Fibroblast of skin of right biceps (primary cell): ENCODE data around the gene MLLT10.

Experiments used
- DNase-seq: peaks from one replicate; pipeline ENCODE4 v3.0.0-alpha.2; 2013

Gene MLLT10

DNA sequence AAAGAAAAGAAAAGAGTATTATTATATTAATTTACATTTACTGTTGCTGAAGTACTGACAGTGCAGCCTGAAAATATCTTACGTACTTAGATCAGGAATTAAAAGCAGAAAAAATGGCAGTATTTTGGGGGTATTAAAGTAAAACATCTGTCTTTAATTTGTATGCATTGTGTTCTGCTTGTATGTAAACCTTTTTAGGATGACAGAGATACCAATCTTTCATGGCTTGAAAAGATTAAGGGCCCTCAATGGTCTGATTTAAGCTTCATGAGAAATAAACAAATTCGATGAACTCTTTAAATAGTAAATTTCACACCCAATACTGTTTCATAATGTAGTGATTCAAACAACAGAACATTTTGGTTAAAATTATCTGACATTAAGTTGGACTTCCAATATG is 116.3 kb downstream of the MLLT10 start:
- DNase-seq: no peak

- no peak for DNase-seq
These were observed 121.2 kb downstream of the MLLT10 start for GRCh38 chr10:21655236-21655635.

- no peak for DNase-seq
These were observed 121.7 kb downstream of the MLLT10 start for GRCh38 chr10:21655687-21656086.

GRCh38 chr10:21661087-21661486 is 127.1 kb downstream of the MLLT10 start:
- no peak for DNase-seq

DNA sequence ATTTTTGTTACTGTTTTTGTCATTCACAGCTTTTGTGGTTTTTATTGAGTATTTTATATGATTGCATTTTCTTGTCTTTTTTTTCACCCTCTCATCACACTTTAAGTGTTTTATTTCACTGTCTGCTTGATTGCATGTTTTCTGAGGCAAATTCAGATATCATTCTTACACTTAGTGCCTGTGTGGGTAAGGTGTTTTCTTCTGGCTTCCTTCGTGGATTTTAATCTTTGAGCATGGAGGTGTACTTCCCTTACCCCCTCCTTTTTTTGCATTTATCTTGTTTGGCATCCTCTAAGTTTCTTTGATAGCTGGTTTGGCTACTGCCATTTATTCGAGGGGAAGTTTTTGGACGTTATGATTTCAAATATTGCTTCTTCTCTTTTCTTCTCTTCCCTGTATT is 127.9 kb downstream of the MLLT10 start:
- no peak for DNase-seq

GRCh38 chr10:21662635-21663034 is 128.6 kb downstream of the MLLT10 start:
- no peak for DNase-seq

DNA sequence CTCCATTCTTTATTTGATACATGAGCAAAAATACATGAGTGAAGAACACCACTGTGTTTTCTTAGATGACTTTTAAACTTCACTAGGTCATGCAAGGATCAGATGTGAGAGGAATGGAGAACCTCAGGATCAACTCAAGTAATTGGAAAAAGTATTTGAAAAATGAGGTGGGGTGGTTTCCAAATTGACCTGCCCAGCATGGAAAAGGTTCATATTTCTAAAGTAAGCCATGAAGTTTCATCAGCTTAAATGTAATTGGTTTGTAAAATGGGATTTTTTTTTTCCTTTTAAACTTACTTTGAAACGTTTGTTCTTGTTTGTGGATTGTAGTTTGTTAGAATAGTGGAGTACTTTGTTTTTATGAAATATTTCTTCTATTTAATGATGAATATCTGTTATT is 134.8 kb downstream of the MLLT10 start:
- peak; percentile 35 for DNase-seq

DNA sequence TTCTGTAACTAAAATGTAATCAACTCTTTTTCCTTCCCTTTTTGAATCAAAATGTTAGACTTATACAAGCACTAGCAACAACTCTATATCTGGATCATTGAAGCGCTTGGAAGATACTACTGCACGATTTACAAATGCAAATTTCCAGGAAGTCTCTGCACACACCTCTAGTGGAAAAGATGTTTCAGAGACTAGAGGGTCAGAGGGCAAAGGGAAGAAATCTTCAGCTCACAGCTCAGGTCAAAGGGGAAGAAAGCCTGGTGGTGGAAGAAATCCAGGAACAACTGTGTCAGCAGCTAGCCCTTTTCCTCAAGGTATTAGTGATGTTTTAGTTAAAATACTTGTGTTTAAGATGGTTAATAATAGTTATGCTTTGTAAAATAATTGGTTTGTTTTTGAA is 136.4 kb downstream of the MLLT10 start:
- no peak for DNase-seq

DNA sequence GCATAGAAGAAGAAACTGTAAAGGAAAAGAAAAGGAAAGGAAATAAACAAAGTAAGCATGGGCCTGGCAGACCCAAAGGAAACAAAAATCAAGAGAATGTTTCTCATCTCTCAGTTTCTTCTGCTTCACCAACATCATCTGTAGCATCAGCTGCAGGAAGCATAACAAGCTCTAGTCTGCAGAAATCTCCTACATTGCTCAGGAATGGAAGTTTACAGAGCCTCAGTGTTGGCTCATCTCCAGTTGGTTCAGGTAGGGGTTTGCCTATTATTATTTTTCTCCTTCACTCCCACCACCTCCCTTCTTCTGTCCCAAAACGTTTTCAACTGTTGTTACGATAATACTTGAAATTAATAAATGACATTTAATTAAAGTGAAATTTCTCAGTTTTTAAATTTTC is 139.6 kb downstream of the MLLT10 start:
- no peak for DNase-seq

DNA sequence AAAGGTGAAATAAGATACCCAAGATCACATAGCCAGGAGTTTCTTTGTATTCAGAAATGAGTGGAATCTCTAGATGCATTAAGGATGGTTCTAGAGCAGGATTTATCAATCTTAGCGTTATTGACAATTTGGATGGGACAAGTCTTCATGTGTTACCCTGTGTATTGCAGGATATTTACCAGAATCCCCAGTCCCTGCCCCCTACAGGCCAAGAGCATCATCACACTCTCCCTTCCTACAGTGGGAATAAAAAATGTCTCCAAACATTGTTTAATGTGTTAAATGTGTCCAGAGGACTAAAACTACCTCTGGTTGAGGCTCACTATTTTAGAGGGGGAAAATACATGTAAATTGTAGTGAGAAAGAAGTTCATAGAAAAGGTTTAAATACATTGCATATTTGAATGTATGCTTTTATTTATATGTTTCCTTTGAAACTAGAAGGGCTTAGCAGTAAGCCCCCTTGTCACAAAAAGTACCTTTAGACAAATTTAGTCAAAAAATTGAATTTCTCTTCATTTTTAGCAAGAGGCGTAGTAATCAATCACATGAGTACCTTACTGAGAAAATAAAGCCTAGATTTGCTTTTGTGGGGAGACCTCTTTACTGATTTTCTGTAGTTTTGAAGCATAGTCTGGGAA is 141.2 kb downstream of the MLLT10 start:
- peak; percentile 24 for DNase-seq

- no peak for DNase-seq
These were observed 143.5 kb downstream of the MLLT10 start for GRCh38 chr10:21677551-21677950.

DNA sequence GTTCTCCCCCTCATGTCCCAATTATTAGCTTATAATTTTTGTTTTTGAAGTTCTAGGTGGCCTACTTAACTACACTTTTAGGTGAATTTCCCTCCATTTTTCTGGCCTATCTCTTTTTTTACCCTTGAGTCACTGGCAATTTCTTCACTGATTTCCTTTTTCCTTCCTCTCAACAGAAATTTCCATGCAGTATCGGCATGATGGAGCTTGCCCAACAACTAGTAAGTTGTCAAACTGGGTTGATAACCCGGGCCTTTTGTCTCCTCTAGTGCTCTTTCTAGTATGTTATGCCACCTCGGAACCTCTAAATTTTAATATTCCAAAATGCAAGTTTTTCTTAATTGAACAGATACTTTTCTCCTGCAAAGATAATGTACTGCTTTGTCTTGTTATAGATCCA is 147.1 kb downstream of the MLLT10 start:
- no peak for DNase-seq

DNA sequence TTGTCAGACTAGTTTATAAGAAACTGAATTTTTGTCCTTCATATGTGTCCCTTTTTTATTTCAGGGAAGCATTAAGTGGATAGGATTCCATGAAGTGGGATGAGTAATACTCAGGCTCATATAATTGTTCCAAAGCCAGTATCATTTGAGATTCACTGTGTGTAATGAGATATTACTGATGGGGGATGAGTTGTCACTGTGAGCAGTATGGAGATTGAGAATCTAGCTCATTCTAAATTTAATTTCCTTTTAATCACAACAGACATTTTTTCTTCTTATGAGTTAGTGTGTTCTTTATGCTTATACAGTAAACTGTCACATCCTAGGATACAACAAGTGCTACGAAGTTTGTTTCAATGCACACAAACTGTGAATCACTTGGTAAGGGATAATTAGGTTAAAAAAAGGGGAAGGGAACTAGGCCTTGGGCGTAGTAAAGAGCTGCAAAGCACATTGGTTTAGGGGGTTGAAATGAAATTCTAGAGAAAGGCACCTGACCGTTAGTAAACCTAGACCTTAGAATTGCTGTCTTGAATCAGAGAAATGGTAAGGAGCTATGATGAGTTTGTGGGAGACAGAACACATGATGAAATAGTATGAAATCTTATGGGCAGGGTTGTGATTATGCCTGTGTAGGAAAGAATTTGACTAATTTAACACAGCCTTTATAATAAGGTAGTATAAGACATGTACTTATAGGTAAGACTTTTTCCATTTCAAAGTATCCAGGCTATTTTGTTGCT is 153.4 kb downstream of the MLLT10 start:
- DNase-seq: peak; percentile 65

- no peak for DNase-seq
These were observed 153.9 kb downstream of the MLLT10 start for GRCh38 chr10:21688009-21688332.

DNA sequence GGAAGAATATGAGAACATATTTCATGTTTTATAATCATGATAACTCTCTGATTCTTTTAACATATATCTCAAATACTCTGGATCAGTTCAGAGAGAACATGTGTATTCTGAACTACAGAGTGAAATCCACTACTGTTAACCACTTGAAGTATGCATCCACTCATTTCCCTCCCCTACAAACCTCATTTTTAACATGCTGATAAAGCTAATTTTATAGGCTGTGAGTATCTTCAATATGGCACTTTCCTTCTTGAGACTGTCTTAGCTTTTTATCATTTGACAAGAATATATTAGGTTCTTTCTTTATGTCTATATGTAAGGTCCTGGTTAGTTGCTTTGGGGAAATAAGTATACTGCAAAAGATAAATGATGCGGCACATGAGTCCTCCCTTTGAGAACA is 154.8 kb downstream of the MLLT10 start:
- no peak for DNase-seq

DNA sequence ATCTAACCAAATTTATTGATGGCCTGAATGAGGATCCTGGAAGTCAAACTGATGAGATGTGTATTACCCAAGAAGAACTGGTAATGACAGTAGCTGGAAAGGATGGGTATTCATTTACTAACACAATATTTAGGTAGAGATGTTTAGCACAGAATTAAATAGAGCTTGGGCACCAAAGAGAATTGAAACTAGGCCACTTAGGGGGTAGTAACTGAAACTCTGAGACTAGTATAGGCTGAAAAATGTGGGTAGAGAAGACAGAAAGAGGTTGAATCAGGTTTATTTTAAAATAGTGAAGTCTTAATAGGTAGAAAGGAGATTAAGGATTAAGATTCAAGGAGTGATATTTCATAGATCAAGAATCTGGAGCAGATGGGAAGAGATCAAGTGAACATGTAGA is 155.8 kb downstream of the MLLT10 start:
- no peak for DNase-seq

DNA sequence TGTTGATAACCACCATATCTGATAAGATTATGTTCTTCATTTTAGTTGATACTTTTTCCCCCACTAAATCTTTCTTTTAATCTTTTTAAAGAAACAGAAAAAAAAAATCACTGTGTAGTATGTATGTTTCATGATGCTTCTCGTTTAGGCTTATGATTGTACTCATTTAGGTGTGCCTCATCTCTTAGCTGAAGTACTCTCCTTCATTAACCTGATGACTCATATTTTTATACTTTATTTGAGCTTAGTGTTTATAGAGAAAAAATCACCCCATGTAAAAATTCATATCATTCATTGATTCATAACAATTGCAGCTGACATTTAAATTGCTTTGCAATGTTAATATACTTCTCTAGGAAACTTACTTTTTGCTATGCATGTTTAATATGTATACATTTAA is 158.9 kb downstream of the MLLT10 start:
- DNase-seq: no peak

DNA sequence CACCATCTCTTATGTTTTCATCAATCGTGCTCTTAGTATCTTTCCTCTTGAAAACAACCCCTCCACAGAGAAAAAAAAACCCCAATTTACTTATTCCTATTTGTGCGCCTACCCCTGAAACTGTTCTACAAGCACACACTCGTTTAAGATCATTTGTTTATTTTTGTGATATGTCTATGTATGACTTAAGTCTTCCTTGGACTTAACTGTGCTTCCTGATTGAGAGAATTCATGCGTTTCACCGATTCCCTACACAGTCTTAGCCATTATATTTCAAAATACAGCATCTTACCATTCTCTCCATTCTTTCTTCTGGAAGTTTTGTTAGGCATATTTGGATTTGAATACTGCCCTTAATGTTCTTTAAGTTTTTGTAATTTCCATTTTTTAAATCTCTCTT is 159.4 kb downstream of the MLLT10 start:
- no peak for DNase-seq

GRCh38 chr10:21694631-21695030 is 160.6 kb downstream of the MLLT10 start:
- peak; percentile 58 for DNase-seq

DNA sequence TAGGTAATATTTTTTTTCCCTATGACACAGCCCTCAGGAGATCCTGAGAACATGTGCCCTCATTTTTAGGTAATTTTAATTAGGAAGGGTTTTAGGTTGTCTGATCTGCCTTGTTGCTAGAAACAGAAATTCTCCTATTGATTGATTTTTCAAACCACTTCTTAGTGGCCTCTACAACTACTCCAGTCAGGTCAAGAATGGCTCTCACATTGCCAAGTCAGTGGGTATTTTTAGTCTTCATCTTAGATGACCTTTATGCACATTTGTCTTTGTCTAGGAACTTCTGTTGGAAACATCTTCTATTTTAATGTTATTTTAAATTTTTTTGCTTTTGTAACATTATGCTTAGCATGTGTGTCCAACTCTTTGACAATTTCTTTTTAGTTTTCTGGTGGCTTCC is 162.3 kb downstream of the MLLT10 start:
- no peak for DNase-seq

- no peak for DNase-seq
These were observed 165.5 kb downstream of the MLLT10 start for GRCh38 chr10:21699575-21699974.

- no peak for DNase-seq
These were observed 166.4 kb downstream of the MLLT10 start for GRCh38 chr10:21700474-21700873.

DNA sequence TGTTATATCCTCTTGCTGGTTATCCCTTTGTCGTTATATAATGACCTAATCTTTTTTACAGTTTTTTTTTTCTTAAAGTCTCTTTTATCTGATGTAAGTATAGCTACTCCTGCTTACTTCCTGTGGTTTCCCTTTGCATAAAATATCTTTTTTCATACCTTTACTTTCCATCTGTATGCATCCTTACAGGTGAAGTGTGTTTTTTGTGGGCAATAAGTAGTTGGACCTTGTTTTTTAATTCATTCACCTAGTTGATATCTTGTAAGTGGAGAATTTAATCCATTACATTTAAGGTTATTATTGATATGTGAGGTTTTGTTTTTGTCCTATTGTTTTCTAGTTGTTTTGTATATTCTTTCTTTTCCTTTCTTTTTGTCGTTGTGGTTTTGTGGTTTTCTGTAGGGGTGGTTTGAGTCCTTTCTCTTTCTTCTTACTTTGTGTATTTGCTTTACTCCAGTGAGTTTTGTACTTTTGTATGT is 168.6 kb downstream of the MLLT10 start:
- DNase-seq: no peak

DNA sequence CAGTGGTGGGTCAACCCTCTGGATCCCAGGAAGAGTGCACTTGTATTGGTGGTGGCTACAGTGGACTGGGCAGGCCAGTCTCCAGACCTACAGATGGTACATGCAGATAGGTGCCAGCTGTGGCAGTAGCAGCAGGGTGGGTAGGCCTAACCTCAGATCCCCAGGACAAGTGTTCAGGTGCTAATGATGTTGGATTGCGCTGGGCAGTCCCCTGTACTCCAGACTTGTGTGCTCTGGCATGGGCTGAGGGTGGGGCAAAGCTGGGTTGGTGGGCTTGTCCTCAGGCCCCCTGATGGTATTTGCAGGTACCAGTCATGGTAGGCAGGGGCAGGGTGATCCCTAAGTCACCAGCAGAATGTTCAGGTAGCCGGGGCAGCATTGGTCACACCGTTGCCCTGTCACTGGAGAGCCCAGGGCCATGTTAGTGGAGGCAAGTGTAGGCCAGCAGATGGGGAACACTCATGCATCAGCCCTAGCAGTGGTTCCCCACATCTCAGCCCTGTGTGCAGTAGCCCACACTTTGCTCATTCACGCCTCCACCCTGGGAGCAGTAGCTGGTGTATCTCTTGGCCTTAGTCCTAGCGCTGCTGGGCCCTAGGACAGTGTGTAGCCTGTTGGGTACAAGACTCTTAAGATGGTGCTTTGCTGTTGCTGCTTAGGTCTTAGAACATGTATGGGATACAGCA is 171.3 kb downstream of the MLLT10 start:
- DNase-seq: no peak
